H9 (cell line): Measurements from ENCODE around the gene MOGAT2. TPM values are rescaled to one million over a fixed set of nuclear protein-coding genes. Genes with fewer than 3 reads are reported as not detected.

Source experiments
- DNase-seq: peaks from one replicate; pipeline ENCODE4 v3.0.0-alpha.2; 2017
- H2AFZ ChIP-seq: one replicate; pipeline ENCODE4 v1.6.1; 2013; ENCODE audit warnings: mild to moderate bottlenecking, low read length, control low read depth, moderate library complexity
- H2AK5ac ChIP-seq: 2 replicates; pipeline ENCODE4 v1.6.1; 2013; ENCODE audit warnings: low read length, control low read depth, mixed read lengths; ENCODE audit not compliant: insufficient read length
- H2BK120ac ChIP-seq: one replicate; pipeline ENCODE4 v1.6.1; 2013; ENCODE audit warnings: low read depth, mild to moderate bottlenecking, low read length, control low read depth, inconsistent platforms; ENCODE audit not compliant: poor library complexity, severe bottlenecking
- H2BK12ac ChIP-seq: 2 replicates; pipeline ENCODE4 v1.6.1; 2013; ENCODE audit warnings: low read length, control low read depth, mixed read lengths, low read depth; ENCODE audit not compliant: insufficient read length
- H2BK15ac ChIP-seq: 2 replicates; pipeline ENCODE4 v1.6.1; 2013; ENCODE audit warnings: low read depth, low read length, control low read depth
- H2BK20ac ChIP-seq: one replicate; pipeline ENCODE4 v1.6.1; 2013; ENCODE audit warnings: low read depth, mild to moderate bottlenecking, low read length, control low read depth, inconsistent platforms; ENCODE audit not compliant: poor library complexity, severe bottlenecking
- H2BK5ac ChIP-seq: 2 replicates; pipeline ENCODE4 v1.6.1; 2013; ENCODE audit warnings: low read length, control low read depth, mixed read lengths; ENCODE audit not compliant: insufficient read length
- H3K14ac ChIP-seq: 2 replicates; pipeline ENCODE4 v1.6.1; 2013; ENCODE audit warnings: low read length, control low read depth; ENCODE audit not compliant: insufficient read depth
- H3K18ac ChIP-seq: 2 replicates; pipeline ENCODE4 v1.6.1; 2013; ENCODE audit warnings: low read depth, mild to moderate bottlenecking, mixed read lengths, low read length, control low read depth; ENCODE audit not compliant: insufficient read length
- H3K23ac ChIP-seq: 2 replicates; pipeline ENCODE4 v1.6.1; 2013; ENCODE audit warnings: low read length, control low read depth, mixed read lengths, low read depth; ENCODE audit not compliant: insufficient read length
- H3K23me2 ChIP-seq: 2 replicates; pipeline ENCODE4 v1.6.1; 2013; ENCODE audit warnings: low read depth, mild to moderate bottlenecking, mixed read lengths, low read length, control low read depth; ENCODE audit not compliant: insufficient read length, poor library complexity, severe bottlenecking
- H3K27ac ChIP-seq: 2 replicates; pipeline ENCODE4 v1.5.1; 2013; ENCODE audit warnings: low read length, control low read depth, mixed read lengths, low read depth; ENCODE audit not compliant: insufficient read length
- H3K27me3 ChIP-seq: 2 replicates; pipeline ENCODE4 v1.6.1; 2013; ENCODE audit warnings: low read length, control low read depth, inconsistent platforms; ENCODE audit not compliant: insufficient read depth
- H3K4ac ChIP-seq: 2 replicates; pipeline ENCODE4 v1.6.1; 2013; ENCODE audit warnings: low read depth, mild to moderate bottlenecking, control low read depth, inconsistent platforms, low read length, moderate library complexity
- H3K4me1 ChIP-seq: 2 replicates; pipeline ENCODE4 v1.6.1; 2013; ENCODE audit warnings: low read length, control low read depth, inconsistent platforms; ENCODE audit not compliant: insufficient read depth
- H3K4me2 ChIP-seq: 2 replicates; pipeline ENCODE4 v1.6.1; 2013; ENCODE audit warnings: low read length, control low read depth, mixed read lengths; ENCODE audit not compliant: insufficient read length, insufficient read depth
- H3K56ac ChIP-seq: 2 replicates; pipeline ENCODE4 v1.6.1; 2013; ENCODE audit warnings: low read depth, mild to moderate bottlenecking, mixed read lengths, low read length, control low read depth; ENCODE audit not compliant: insufficient read length
- H3K79me1 ChIP-seq: 2 replicates; pipeline ENCODE4 v1.6.1; 2013; ENCODE audit warnings: low read depth, mild to moderate bottlenecking, moderate library complexity, low read length, control low read depth, inconsistent platforms; ENCODE audit not compliant: insufficient read depth, poor library complexity, severe bottlenecking
- H3K79me2 ChIP-seq: 2 replicates; pipeline ENCODE4 v1.6.1; 2013; ENCODE audit warnings: low read length, control low read depth, inconsistent platforms; ENCODE audit not compliant: insufficient read depth
- H3K9ac ChIP-seq: 2 replicates; pipeline ENCODE4 v1.6.1; 2013; ENCODE audit warnings: low read length, control low read depth, mixed read lengths; ENCODE audit not compliant: insufficient read length; ENCODE audit errors: extremely low read depth
- H3K9me3 ChIP-seq: one replicate; pipeline ENCODE4 v1.6.1; 2013; ENCODE audit warnings: low read depth, low read length, inconsistent platforms; ENCODE audit not compliant: control insufficient read depth
- H3T11ph ChIP-seq: one replicate; pipeline ENCODE4 v1.6.1; 2013; ENCODE audit warnings: mild to moderate bottlenecking, low read length, control low read depth, inconsistent platforms
- H4K20me1 ChIP-seq: one replicate; pipeline ENCODE4 v1.6.1; 2013; ENCODE audit not compliant: control insufficient read depth, insufficient read length, insufficient read depth
- H4K5ac ChIP-seq: 2 replicates; pipeline ENCODE4 v1.6.1; 2013; ENCODE audit warnings: low read depth, mild to moderate bottlenecking, mixed read lengths, low read length, control low read depth; ENCODE audit not compliant: insufficient read length
- H4K8ac ChIP-seq: replicated peaks from 2 replicates; pipeline ENCODE4 v1.6.1; 2013; ENCODE audit warnings: low read length, control low read depth, mixed read lengths, low read depth; ENCODE audit not compliant: insufficient read length
- H4K91ac ChIP-seq: 2 replicates; pipeline ENCODE4 v1.6.1; 2013; ENCODE audit warnings: low read depth, mild to moderate bottlenecking, moderate library complexity, mixed read lengths, low read length, control low read depth; ENCODE audit not compliant: insufficient read length
- H3K27ac Mint-ChIP-seq, 3 experiments: 2 replicates in 2 of 3; 3 replicates in 1 of 3; pipeline ENCODE4 v1.8.0; 2020 to 2021; ENCODE audit warnings: mixed read lengths in 3 of 3, mild to moderate bottlenecking in 1 of 3, moderate library complexity in 1 of 3
- H3K27me3 Mint-ChIP-seq: 2 replicates; pipeline ENCODE4 v1.8.0; 2021; ENCODE audit warnings: low read depth, mild to moderate bottlenecking, moderate library complexity, mixed read lengths
- H3K36me3 Mint-ChIP-seq, 3 experiments: 2 replicates in 2 of 3; 3 replicates in 1 of 3; pipeline ENCODE4 v1.8.0; 2020 to 2021; ENCODE audit warnings: low read depth in 3 of 3, mixed read lengths in 3 of 3; ENCODE audit not compliant: insufficient read depth in 1 of 3
- H3K4me1 Mint-ChIP-seq, 2 experiments: 2 replicates each; pipeline ENCODE4 v1.8.0; 2020; ENCODE audit warnings: mixed read lengths in 2 of 2
- H3K4me3 Mint-ChIP-seq, 2 experiments: 2 replicates in 1 of 2; 3 replicates in 1 of 2; pipeline ENCODE4 v1.8.0; 2020 to 2021; ENCODE audit warnings: mild to moderate bottlenecking in 2 of 2, mixed read lengths in 2 of 2, moderate library complexity in 1 of 2
- H3K9me3 Mint-ChIP-seq, 2 experiments: 2 replicates in 1 of 2; 3 replicates in 1 of 2; pipeline ENCODE4 v1.8.0; 2020; ENCODE audit warnings: mild to moderate bottlenecking in 2 of 2, mixed read lengths in 2 of 2, moderate library complexity in 1 of 2
- CTCF ChIP-seq: fragments of 200-600 bp; sonication (generic); conservative IDR thresholded peaks from 3 replicates; pipeline ENCODE4 v1.8.0; 2021; ENCODE audit warnings: antibody characterized with exemption, mild to moderate bottlenecking
- WGBS: extraction: QIAGEN DNeasy Blood & Tissue Kit; methylation state at CpG from one replicate; pipeline ENCODE4 v1.1.7; 2013; ENCODE audit warnings: missing lambda C conversion rate, low lambda C conversion rate, mixed read lengths; ENCODE audit not compliant: insufficient read length; ENCODE audit errors: extremely low coverage; 5-methylcytosine and 5-hydroxymethylcytosine counted together
- total RNA-seq: library from RNA; stranded (reverse); gene quantifications from 2 replicates; pipeline ENCODE4 v1.2.1, GENCODE V29; 2021

Gene MOGAT2
- total RNA-seq, 1 experiment from 2014 or later: not detected

- Histone ChIP-seq H4K20me1 (no peaks in the 10 kb centered on the region), H2BK20ac (no peak overlapping the region), H3K27me3 (no peaks in the 10 kb centered on the region), H3K4me2 (no peak overlapping the region), H2AFZ (no peak overlapping the region), H3K14ac (no peak overlapping the region), H3K18ac (no peak overlapping the region), H4K5ac (no peak overlapping the region), H2BK5ac (no peak overlapping the region), H2BK12ac (no peak overlapping the region), H3K27ac (no peak overlapping the region), H3K56ac (no peak overlapping the region), H3K4me1 (no peaks in the 10 kb centered on the region), H3T11ph (no peak overlapping the region), H2AK5ac (no peak overlapping the region), H2BK120ac (no peak overlapping the region), H3K79me2 (no peaks in the 10 kb centered on the region), H3K79me1 (no peaks in the 10 kb centered on the region), H3K23me2 (no peaks in the 10 kb centered on the region), H3K23ac (no peak overlapping the region), H4K91ac (no peak overlapping the region), H3K9ac (no peak overlapping the region), H3K9me3 (no peaks in the 10 kb centered on the region), H2BK15ac (no peak overlapping the region), H3K4ac (no peak overlapping the region), H4K8ac (no peak overlapping the region)
- H3K9me3 Mint-ChIP-seq: peaks cover 9 to 10% of the 10 kb centered on the region in 2 experiments
- no peak overlapping the region for H3K4me3 Mint-ChIP-seq
- peaks cover 55% of the 10 kb centered on the region for H3K27me3 Mint-ChIP-seq
- DNase-seq: no peak
- H3K27ac Mint-ChIP-seq: no peak overlapping the region
- TF ChIP-seq CTCF: no peak
- H3K4me1 Mint-ChIP-seq: no peaks in the 10 kb centered on the region
- WGBS: no CpG with 5 or more reads among the region's 3 CpGs
- H3K36me3 Mint-ChIP-seq: peaks cover 0 to 4% (median 0%) of the 10 kb centered on the region in 3 experiments; a peak in 2 of 7 replicates
These were observed 27.6 kb upstream of the MOGAT2 start for GRCh38 chr11:75689863-75690609.
